Stimulated activated CD4-positive, alpha-beta T cell treated with anti-CD3 and anti-CD28 coated beads, Interleukin-12 subunit alpha, Interleukin-12 subunit beta, amount 100 ng/mL, for 24 hours (primary cell): ENCODE results near the gene SCGB1A1.

ENCODE experiments used
- DNase-seq, 2 experiments: peaks; one replicate each; pipeline ENCODE4 v3.0.0-alpha.2; 2020; ENCODE audit warnings: low read depth in 2 of 2

SCGB1A1 gene

GRCh38 chr11:62420882-62421281 is 2.0 kb downstream of the SCGB1A1 start:
- no peak for DNase-seq

GRCh38 chr11:62421996-62422395 is 3.2 kb downstream of the SCGB1A1 start:
- no peak for DNase-seq

- no peak for DNase-seq
Measured at GRCh38 chr11:62423012-62423411, 4.2 kb downstream of the SCGB1A1 start.

- DNase-seq: no peak
Measured at GRCh38 chr11:62427630-62428233, 8.9 kb downstream of the SCGB1A1 start.

- DNase-seq: no peak
Measured at GRCh38 chr11:62428871-62429560, 10.2 kb downstream of the SCGB1A1 start.

- no peak for DNase-seq
Measured at GRCh38 chr11:62430425-62430824, 11.6 kb downstream of the SCGB1A1 start.

GRCh38 chr11:62431171-62431901 is 12.5 kb downstream of the SCGB1A1 start:
- no peak for DNase-seq

GRCh38 chr11:62432695-62433094 is 13.9 kb downstream of the SCGB1A1 start:
- no peak for DNase-seq

- no peak for DNase-seq
Measured at GRCh38 chr11:62433141-62433903, 14.5 kb downstream of the SCGB1A1 start.

- DNase-seq: no peak
Measured at GRCh38 chr11:62433904-62434276, 15.1 kb downstream of the SCGB1A1 start.

- no peak for DNase-seq
Measured at GRCh38 chr11:62435846-62436660, 17.2 kb downstream of the SCGB1A1 start.

- no peak for DNase-seq
Measured at GRCh38 chr11:62437616-62438015, 18.8 kb downstream of the SCGB1A1 start.

GRCh38 chr11:62438641-62439040 is 19.8 kb downstream of the SCGB1A1 start:
- DNase-seq: no peak

GRCh38 chr11:62439785-62440602 is 21.2 kb downstream of the SCGB1A1 start:
- no peak for DNase-seq

GRCh38 chr11:62443390-62444235 is 24.8 kb downstream of the SCGB1A1 start:
- no peak for DNase-seq

GRCh38 chr11:62444236-62444833 is 25.5 kb downstream of the SCGB1A1 start:
- DNase-seq: peak in 1 of 2 experiments; percentile 37

- DNase-seq: no peak
Measured at GRCh38 chr11:62444835-62445234, 26.0 kb downstream of the SCGB1A1 start.

GRCh38 chr11:62445314-62445740 is 26.5 kb downstream of the SCGB1A1 start:
- no peak for DNase-seq

GRCh38 chr11:62446091-62446490 is 27.3 kb downstream of the SCGB1A1 start:
- no peak for DNase-seq
